HG02973 (cell line): Measurements from ENCODE around the gene CNTNAP2.
A peak's percentile ranks its signal among the peaks of the same experiment; 100 is the strongest.

Experiments
- ATAC-seq: cut with Tn5 transposase; IDR thresholded peaks from one replicate; pipeline ENCODE4 v1.9.1; 2021; ENCODE audit warnings: moderate library complexity; ENCODE audit not compliant: unreplicated experiment

The CNTNAP2 gene

GRCh38 chr7:148210804-148211325, 2094.3 kb downstream of the CNTNAP2 start:
- no peak for ATAC-seq

GRCh38 chr7:148211740-148212151, 2095.1 kb downstream of the CNTNAP2 start:
- no peak for ATAC-seq

- ATAC-seq: no peak
Measured at GRCh38 chr7:148212731-148213130, 2096.1 kb downstream of the CNTNAP2 start.

- ATAC-seq: no peak
Measured at GRCh38 chr7:148214101-148214500, 2097.5 kb downstream of the CNTNAP2 start.

- no peak for ATAC-seq
Measured at GRCh38 chr7:148218603-148219002, 2102.0 kb downstream of the CNTNAP2 start.

GRCh38 chr7:148222721-148223120, 2106.1 kb downstream of the CNTNAP2 start:
- ATAC-seq: no peak

- ATAC-seq: no peak
Measured at GRCh38 chr7:148223160-148223559, 2106.6 kb downstream of the CNTNAP2 start.

- ATAC-seq: no peak
Measured at GRCh38 chr7:148223738-148224137, 2107.1 kb downstream of the CNTNAP2 start.

GRCh38 chr7:148230296-148230695, 2113.7 kb downstream of the CNTNAP2 start:
- no peak for ATAC-seq

- ATAC-seq: no peak
Measured at GRCh38 chr7:148230883-148231282, 2114.3 kb downstream of the CNTNAP2 start.

- ATAC-seq: no peak
Measured at GRCh38 chr7:148232784-148233183, 2116.2 kb downstream of the CNTNAP2 start.

GRCh38 chr7:148234715-148235114, 2118.1 kb downstream of the CNTNAP2 start:
- ATAC-seq: no peak

GRCh38 chr7:148238761-148239325, 2122.2 kb downstream of the CNTNAP2 start:
- no peak for ATAC-seq

GRCh38 chr7:148241700-148242293, 2125.2 kb downstream of the CNTNAP2 start:
- ATAC-seq: peak; percentile 20

- ATAC-seq: peak; percentile 92
Measured at GRCh38 chr7:148242294-148242821, 2125.8 kb downstream of the CNTNAP2 start.

- ATAC-seq: no peak
Measured at GRCh38 chr7:148245381-148245780, 2128.8 kb downstream of the CNTNAP2 start.

GRCh38 chr7:148253629-148254028, 2137.0 kb downstream of the CNTNAP2 start:
- peak; percentile 98 for ATAC-seq

- no peak for ATAC-seq
Measured at GRCh38 chr7:148255333-148255732, 2138.7 kb downstream of the CNTNAP2 start.

- ATAC-seq: no peak
Measured at GRCh38 chr7:148256433-148256832, 2139.8 kb downstream of the CNTNAP2 start.

- ATAC-seq: no peak
Measured at GRCh38 chr7:148260599-148260998, 2144.0 kb downstream of the CNTNAP2 start.

GRCh38 chr7:148261523-148261922, 2144.9 kb downstream of the CNTNAP2 start:
- no peak for ATAC-seq

GRCh38 chr7:148261996-148262688, 2145.5 kb downstream of the CNTNAP2 start:
- ATAC-seq: no peak
